ENCODE results near the gene PPIL3. TPM values are rescaled to one million over a fixed set of nuclear protein-coding genes. Genes with fewer than 3 reads are reported as not detected.

Gene PPIL3
- total RNA-seq, 1 experiment from 2014 or later = 30.4 TPM

GRCh38 chr2:200847939-200848338 is 40.9 kb downstream of the PPIL3 start:
- H3K9me3 ChIP-seq (replicated peaks) = no peaks in the 10 kb centered on the region
- DNase-seq (ENCODE audit: low read depth in 1 of 2, low spot score in 2 of 2) = no peak
- H3K27ac ChIP-seq = no peak overlapping the region
- H3K36me3 ChIP-seq = peaks cover 20% of the 10 kb centered on the region
- no peaks in the 10 kb centered on the region for H3K4me1 ChIP-seq (replicated peaks)
- no peaks in the 10 kb centered on the region for H3K27me3 ChIP-seq (replicated peaks)
- H3K4me3 ChIP-seq = no peak overlapping the region

GRCh38 chr2:200847269-200847668 is 41.6 kb downstream of the PPIL3 start:
- Histone ChIP-seq H3K9me3 (replicated peaks) (no peaks in the 10 kb centered on the region), H3K36me3 (peaks cover 13% of the 10 kb centered on the region), H3K4me1 (replicated peaks) (no peaks in the 10 kb centered on the region), H3K27me3 (replicated peaks) (no peaks in the 10 kb centered on the region), H3K4me3 (no peak overlapping the region), H3K27ac (no peak overlapping the region)
- no peak for DNase-seq (ENCODE audit: low read depth in 1 of 2, low spot score in 2 of 2)

GRCh38 chr2:200845669-200846325 is 43.1 kb downstream of the PPIL3 start:
- H3K27me3 ChIP-seq (replicated peaks) = no peaks in the 10 kb centered on the region
- H3K27ac ChIP-seq = no peak overlapping the region
- no peak for DNase-seq (ENCODE audit: low read depth in 1 of 2, low spot score in 2 of 2)
- no peak overlapping the region for H3K4me3 ChIP-seq
- no peaks in the 10 kb centered on the region for H3K4me1 ChIP-seq (replicated peaks)
- no peaks in the 10 kb centered on the region; the same call in 1 of the 2 replicates for H3K36me3 ChIP-seq
- H3K9me3 ChIP-seq (replicated peaks) = no peaks in the 10 kb centered on the region

GRCh38 chr2:200845194-200845593 is 43.7 kb downstream of the PPIL3 start:
- H3K36me3 ChIP-seq = no peaks in the 10 kb centered on the region
- H3K9me3 ChIP-seq (replicated peaks) = no peaks in the 10 kb centered on the region
- H3K27me3 ChIP-seq (replicated peaks) = no peaks in the 10 kb centered on the region
- DNase-seq (ENCODE audit: low read depth in 1 of 2, low spot score in 2 of 2) = no peak
- H3K27ac ChIP-seq = no peak overlapping the region
- H3K4me1 ChIP-seq (replicated peaks) = no peaks in the 10 kb centered on the region
- no peak overlapping the region for H3K4me3 ChIP-seq

- Histone ChIP-seq H3K4me3 (no peak overlapping the region), H3K36me3 (no peaks in the 10 kb centered on the region), H3K27ac (no peak overlapping the region), H3K4me1 (replicated peaks) (no peaks in the 10 kb centered on the region), H3K27me3 (replicated peaks) (no peaks in the 10 kb centered on the region), H3K9me3 (replicated peaks) (no peaks in the 10 kb centered on the region)
- DNase-seq (ENCODE audit: low read depth in 1 of 2, low spot score in 2 of 2) = no peak
These were observed 44.6 kb downstream of the PPIL3 start for GRCh38 chr2:200843993-200844948.

GRCh38 chr2:200839513-200839912 is 49.4 kb downstream of the PPIL3 start:
- Histone ChIP-seq H3K9me3 (replicated peaks) (peaks cover 8% of the 10 kb centered on the region), H3K36me3 (no peaks in the 10 kb centered on the region), H3K27me3 (replicated peaks) (no peaks in the 10 kb centered on the region), H3K4me3 (no peak overlapping the region), H3K4me1 (replicated peaks) (no peaks in the 10 kb centered on the region), H3K27ac (no peak overlapping the region)
- no peak for DNase-seq (ENCODE audit: low read depth in 1 of 2, low spot score in 2 of 2)

GRCh38 chr2:200834701-200835100 is 54.2 kb downstream of the PPIL3 start:
- DNase-seq (ENCODE audit: low read depth in 1 of 2, low spot score in 2 of 2) = no peak
- Histone ChIP-seq H3K4me1 (replicated peaks) (no peaks in the 10 kb centered on the region), H3K9me3 (replicated peaks) (peaks cover 8% of the 10 kb centered on the region), H3K27me3 (replicated peaks) (no peaks in the 10 kb centered on the region), H3K4me3 (no peak overlapping the region), H3K36me3 (no peaks in the 10 kb centered on the region), H3K27ac (no peak overlapping the region)

- H3K4me1 ChIP-seq (replicated peaks) = no peaks in the 10 kb centered on the region
- peaks cover 8% of the 10 kb centered on the region; the same call in 1 of the 2 replicates for H3K36me3 ChIP-seq
- no peaks in the 10 kb centered on the region for H3K9me3 ChIP-seq (replicated peaks)
- H3K4me3 ChIP-seq = no peak overlapping the region
- no peaks in the 10 kb centered on the region for H3K27me3 ChIP-seq (replicated peaks)
- DNase-seq (ENCODE audit: low read depth in 1 of 2, low spot score in 2 of 2) = no peak
- no peak overlapping the region for H3K27ac ChIP-seq
These were observed 59.6 kb downstream of the PPIL3 start for GRCh38 chr2:200829258-200829655.

GRCh38 chr2:200828572-200829257 is 60.2 kb downstream of the PPIL3 start:
- Histone ChIP-seq H3K36me3 (peaks cover 13% of the 10 kb centered on the region), H3K9me3 (replicated peaks) (no peaks in the 10 kb centered on the region), H3K4me3 (no peak overlapping the region), H3K4me1 (replicated peaks) (no peaks in the 10 kb centered on the region), H3K27ac (no peak overlapping the region), H3K27me3 (replicated peaks) (no peaks in the 10 kb centered on the region)
- no peak for DNase-seq (ENCODE audit: low read depth in 1 of 2, low spot score in 2 of 2)

GRCh38 chr2:200828104-200828503 is 60.8 kb downstream of the PPIL3 start:
- no peaks in the 10 kb centered on the region for H3K9me3 ChIP-seq (replicated peaks)
- H3K36me3 ChIP-seq = peaks cover 14% of the 10 kb centered on the region
- no peaks in the 10 kb centered on the region for H3K4me1 ChIP-seq (replicated peaks)
- no peak for DNase-seq (ENCODE audit: low read depth in 1 of 2, low spot score in 2 of 2)
- H3K27me3 ChIP-seq (replicated peaks) = no peaks in the 10 kb centered on the region
- H3K4me3 ChIP-seq = no peak overlapping the region
- H3K27ac ChIP-seq = no peak overlapping the region

GRCh38 chr2:200821686-200822245 is 67.1 kb downstream of the PPIL3 start:
- no peaks in the 10 kb centered on the region for H3K9me3 ChIP-seq (replicated peaks)
- no peak overlapping the region for H3K27ac ChIP-seq
- no peak for DNase-seq (ENCODE audit: low read depth in 1 of 2, low spot score in 2 of 2)
- no peaks in the 10 kb centered on the region for H3K27me3 ChIP-seq (replicated peaks)
- H3K4me1 ChIP-seq (replicated peaks) = peaks cover 5% of the 10 kb centered on the region; the same call in 1 of the 2 replicates
- peaks cover 68% of the 10 kb centered on the region for H3K36me3 ChIP-seq
- no peak overlapping the region for H3K4me3 ChIP-seq
